Heart right ventricle (tissue), 16 donors: ENCODE measurements around the gene FAM89B. TPM values are rescaled to one million over a fixed set of nuclear protein-coding genes. Genes with fewer than 3 reads are reported as not detected.

ENCODE experiments used
- ATAC-seq, 8 donors: fragments of 200-7000 bp; cut with Tn5 transposase; one replicate each; pipeline ENCODE4 v1.9.1; 2020; ENCODE audit warnings: mild to moderate bottlenecking in 8 of 8, moderate library complexity in 8 of 8, moderate number of reproducible peaks in 1 of 8
- DNase-seq, 2 donors: peaks; one replicate each; pipeline ENCODE4 v3.0.0-alpha.2; 2020
- H3K27ac ChIP-seq, 10 donors: fragments of 200-600 bp; sonication (generic) in 2 of 10; one replicate each; pipeline versions ENCODE4 v1.5.0 to v1.8.0; 2020 to 2022; ENCODE audit warnings: mild to moderate bottlenecking in 3 of 10
- H3K27me3 ChIP-seq, 7 donors: fragments of 200-600 bp; one replicate each; pipeline ENCODE4 v1.8.0; 2021 to 2022; ENCODE audit warnings: mild to moderate bottlenecking in 2 of 7
- H3K36me3 ChIP-seq, 9 donors: fragments of 200-600 bp; sonication (generic) in 1 of 9; one replicate each; pipeline versions ENCODE4 v1.5.0 to v1.8.0; 2020 to 2022; ENCODE audit warnings: mild to moderate bottlenecking in 2 of 9
- H3K4me1 ChIP-seq, 9 donors: fragments of 200-600 bp; sonication (generic) in 1 of 9; one replicate each; pipeline versions ENCODE4 v1.5.0 to v1.8.0; 2020 to 2022; ENCODE audit warnings: mild to moderate bottlenecking in 4 of 9
- H3K4me3 ChIP-seq, 10 donors: fragments of 200-600 bp; sonication (generic) in 2 of 10; one replicate each; pipeline versions ENCODE4 v1.5.0 to v1.8.0; 2020 to 2022; ENCODE audit warnings: mild to moderate bottlenecking in 7 of 10, moderate library complexity in 2 of 10
- H3K9me3 ChIP-seq, 11 donors: fragments of 200-600 bp in 10 of 11; sonication (generic) in 2 of 11; one replicate each; pipeline versions ENCODE4 v1.5.0 to v1.8.0; 2013 to 2022; ENCODE audit warnings: mild to moderate bottlenecking in 2 of 11, control low read depth in 1 of 11, moderate library complexity in 1 of 11
- CTCF ChIP-seq, 9 donors: fragments of 200-600 bp; sonication (generic) in 2 of 9; IDR thresholded peaks; one replicate each; pipeline versions ENCODE4 v1.5.0 to v1.8.0; 2021 to 2022; ENCODE audit warnings: antibody characterized with exemption in 9 of 9, mild to moderate bottlenecking in 5 of 9, moderate library complexity in 1 of 9
- WGBS, 2 donors: extraction: QIAGEN DNeasy Blood & Tissue Kit; methylation state at CpG; one replicate each; pipeline ENCODE4 v1.1.7; 2013; ENCODE audit warnings: inconsistent platforms in 1 of 2; 5-methylcytosine and 5-hydroxymethylcytosine counted together
- intact Hi-C, 10 donors: fragments of 100-400 bp; cut with DNase I; formaldehyde crosslinking; loops; one replicate each; pipeline versions ENCODE4 v1.11.1 to v1.14.2; 2022
- polyA plus RNA-seq, 2 donors: library from polyadenylated mRNA; stranded (reverse); fragments of 200-250 nt; gene quantifications; one replicate each; pipeline ENCODE4 v1.2.3, GENCODE V29; 2013
- total RNA-seq, 10 donors: library from RNA; stranded (reverse); fragmentation: NEBNext Ultra II Directional in 3 of 10; extraction: Animal tissue kit (Norgen Biotek cat#: 25700) in 3 of 10; gene quantifications; one replicate each; pipeline versions ENCODE4 v1.2.1 to v1.2.4, GENCODE V29; 2021 to 2023
- donor health status: Arrhythmogenic right ventricular cardiomyopathy.
- donor health status: ischemic (EF 13 %, LVEDD 7.1; RV severe dilation, severe dysfunction).
- donor health status: healthy with polysubstance abuse.
- donor health status: DM: no; HTN: yes; CAD: no.
- donor health status: DM: no; HTN: no; CAD: no.
- donor health status: ischemic (EF 25% LVEDD 6.9; RV normal size, moderate dysfunction).
- donor health status: ischemic (EF 25% LVEDD 5.7; RV mildly dilated, moderate dysfunction).
- donor health status: healthy.
- donor health status: DM: yes; HTN: yes; CAD: no.
- donor health status: Ischemic cardiomyopathy.
- donor health status: ischemic (EF 35%, LVEDD 5.7; RV mildly dilated, moderate dysfunction).
- donor health status: nonischemic (EF 11% LVEDD 7.7; RV severe dilation, severe dysfunction).
- donor health status: DM: yes; HTN: yes; CAD: no.
- donor health status: PGD.
- donor health status: ischemic (EF 29% LVEDD 5.4; RV normal size, mild dysfunction).
- donor health status: nonischemic (EF 23%, LVEDD 6.1; RV moderate dilation, normal function).

Gene FAM89B
- total and polyA plus RNA-seq, 12 donors = 21.2 to 55.7 (median 33.8) TPM

GRCh38 chr11:65569164-65569972 is 3.0 kb upstream of the FAM89B start:
- WGBS, 2 donors = 9% methylated on average over 28 of the region's 28 CpGs
- ATAC-seq = peak in 7 of 8 donors; percentile 7 to 28 (median 20)
- Histone ChIP-seq H3K27me3 (no peaks in the 10 kb centered on the region), H3K27ac (peak overlapping the region; percentile 73 to 98 (median 94)), H3K4me1 (peaks cover 21 to 75% (median 50%) of the 10 kb centered on the region in 9 donors), H3K4me3 (peak overlapping the region; percentile 54 to 98 (median 86)), H3K36me3 (peaks cover 0 to 16% (median 0%) of the 10 kb centered on the region in 9 donors), H3K9me3 (no peaks in the 10 kb centered on the region)
- no peak for TF ChIP-seq CTCF (IDR thresholded peaks at IDR 0.05)
- DNase-seq = no peak
- intact Hi-C loops = loop anchor here in 2 of 10 donors (1.0 to 2.0 kb wide), 2 partner anchors 28 to 29 kb away; no protein-coding TSS in a partner anchor

- H3K4me1 ChIP-seq = peaks cover 24 to 76% (median 59%) of the 10 kb centered on the region in 9 donors
- peak within 1 kb of the TSS; percentile 54 to 98 (median 86) for H3K4me3 ChIP-seq
- peak; percentile 85 to 92 (median 90) for ATAC-seq
- TF ChIP-seq CTCF (IDR thresholded peaks at IDR 0.05) = peak in 8 of 9 donors; percentile 39 to 73 (median 62)
- peak within 1 kb of the TSS; percentile 73 to 98 (median 94) for H3K27ac ChIP-seq
- peak; percentile 97 to 98 for DNase-seq
- H3K27me3 ChIP-seq = no peaks in the 10 kb centered on the region
- intact Hi-C loops = loop anchor here in 6 of 10 donors (1.0 to 5.0 kb wide), 7 partner anchors 29 to 347 kb away; partner anchors contain the start of genes MAP3K11 (in 2 of the 6), C11orf68 (in 1 of the 6) and DRAP1 (in 1 of the 6)
- no peaks in the 10 kb centered on the region for H3K9me3 ChIP-seq
- H3K36me3 ChIP-seq = peaks cover 0 to 16% (median 0%) of the 10 kb centered on the region in 9 donors
- 0% methylated on average over 82 to 89 of the region's 89 CpGs for WGBS, 2 donors
Measured at GRCh38 chr11:65569973-65570918, 2.1 kb upstream of the FAM89B start, which contains the start of gene ZNRD2. ZNRD2 (plus strand) TSS chr11:65570477; CDS start chr11:65570492, 15 bp downstream.

GRCh38 chr11:65571420-65571819 is 918 bp upstream of the FAM89B start:
- intact Hi-C loops = loop anchor here in 5 of 10 donors (2.0 to 5.0 kb wide), 5 partner anchors 31 to 346 kb away; partner anchors contain the start of genes MAP3K11 (in 2 of the 5), C11orf68 (in 1 of the 5) and DRAP1 (in 1 of the 5)
- peaks cover 0 to 16% (median 0%) of the 10 kb centered on the region in 9 donors for H3K36me3 ChIP-seq
- no peak for TF ChIP-seq CTCF (IDR thresholded peaks at IDR 0.05)
- peaks cover 24 to 72% (median 65%) of the 10 kb centered on the region in 9 donors for H3K4me1 ChIP-seq
- peak overlapping the region in 8 of 10 donors; percentile 76 to 98 (median 86) for H3K4me3 ChIP-seq
- H3K27me3 ChIP-seq = no peaks in the 10 kb centered on the region
- peak overlapping the region in 7 of 10 donors; percentile 92 to 100 (median 96) for H3K27ac ChIP-seq
- DNase-seq = no peak
- no peaks in the 10 kb centered on the region for H3K9me3 ChIP-seq
- WGBS, 2 donors = 65 to 76% methylated on average over 9 of the region's 9 CpGs
- no peak for ATAC-seq
